ENCODE results near the gene NTHL1. TPM values are rescaled to one million over a fixed set of nuclear protein-coding genes. Genes with fewer than 3 reads are reported as not detected.

Gene NTHL1
- total and polyA plus RNA-seq, 2 experiments from 2014 or later, result 51.3 to 61.3 TPM

GRCh38 chr16:2082983-2083364, 35.3 kb upstream of the NTHL1 start:
- TF ChIP-seq, protein P1, sequence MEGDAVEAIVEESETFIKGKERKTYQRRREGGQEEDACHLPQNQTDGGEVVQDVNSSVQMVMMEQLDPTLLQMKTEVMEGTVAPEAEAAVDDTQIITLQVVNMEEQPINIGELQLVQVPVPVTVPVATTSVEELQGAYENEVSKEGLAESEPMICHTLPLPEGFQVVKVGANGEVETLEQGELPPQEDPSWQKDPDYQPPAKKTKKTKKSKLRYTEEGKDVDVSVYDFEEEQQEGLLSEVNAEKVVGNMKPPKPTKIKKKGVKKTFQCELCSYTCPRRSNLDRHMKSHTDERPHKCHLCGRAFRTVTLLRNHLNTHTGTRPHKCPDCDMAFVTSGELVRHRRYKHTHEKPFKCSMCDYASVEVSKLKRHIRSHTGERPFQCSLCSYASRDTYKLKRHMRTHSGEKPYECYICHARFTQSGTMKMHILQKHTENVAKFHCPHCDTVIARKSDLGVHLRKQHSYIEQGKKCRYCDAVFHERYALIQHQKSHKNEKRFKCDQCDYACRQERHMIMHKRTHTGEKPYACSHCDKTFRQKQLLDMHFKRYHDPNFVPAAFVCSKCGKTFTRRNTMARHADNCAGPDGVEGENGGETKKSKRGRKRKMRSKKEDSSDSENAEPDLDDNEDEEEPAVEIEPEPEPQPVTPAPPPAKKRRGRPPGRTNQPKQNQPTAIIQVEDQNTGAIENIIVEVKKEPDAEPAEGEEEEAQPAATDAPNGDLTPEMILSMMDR (IDR thresholded peaks at IDR 0.05; ENCODE audit: low read depth, low read length), result no peak
- H3K4me3 ChIP-seq, result no peak overlapping the region
- H3K36me3 ChIP-seq, result peaks cover 16% of the 10 kb centered on the region
- H3K27ac ChIP-seq, result no peak overlapping the region
- no peaks in the 10 kb centered on the region for H3K4me1 ChIP-seq (ENCODE audit: low read depth)
- no peaks in the 10 kb centered on the region for H3K27me3 ChIP-seq
- H3K9me3 ChIP-seq (ENCODE audit: low read depth), result no peaks in the 10 kb centered on the region
- DNase-seq (ENCODE audit: low read depth in 1 of 2, low spot score in 1 of 2), result no peak

- peak in 1 of 2 donors; percentile 45 for DNase-seq (ENCODE audit: low read depth in 1 of 2, low spot score in 1 of 2)
- peaks cover 16% of the 10 kb centered on the region for H3K36me3 ChIP-seq
- H3K27me3 ChIP-seq, result no peaks in the 10 kb centered on the region
- TF ChIP-seq, protein P1 (IDR thresholded peaks at IDR 0.05; ENCODE audit: low read depth, low read length), result no peak
- H3K9me3 ChIP-seq (ENCODE audit: low read depth), result no peaks in the 10 kb centered on the region
- H3K4me1 ChIP-seq (ENCODE audit: low read depth), result no peaks in the 10 kb centered on the region
- H3K4me3 ChIP-seq, result no peak overlapping the region
- H3K27ac ChIP-seq, result no peak overlapping the region
Measured at GRCh38 chr16:2082171-2082982, 34.7 kb upstream of the NTHL1 start.

DNA sequence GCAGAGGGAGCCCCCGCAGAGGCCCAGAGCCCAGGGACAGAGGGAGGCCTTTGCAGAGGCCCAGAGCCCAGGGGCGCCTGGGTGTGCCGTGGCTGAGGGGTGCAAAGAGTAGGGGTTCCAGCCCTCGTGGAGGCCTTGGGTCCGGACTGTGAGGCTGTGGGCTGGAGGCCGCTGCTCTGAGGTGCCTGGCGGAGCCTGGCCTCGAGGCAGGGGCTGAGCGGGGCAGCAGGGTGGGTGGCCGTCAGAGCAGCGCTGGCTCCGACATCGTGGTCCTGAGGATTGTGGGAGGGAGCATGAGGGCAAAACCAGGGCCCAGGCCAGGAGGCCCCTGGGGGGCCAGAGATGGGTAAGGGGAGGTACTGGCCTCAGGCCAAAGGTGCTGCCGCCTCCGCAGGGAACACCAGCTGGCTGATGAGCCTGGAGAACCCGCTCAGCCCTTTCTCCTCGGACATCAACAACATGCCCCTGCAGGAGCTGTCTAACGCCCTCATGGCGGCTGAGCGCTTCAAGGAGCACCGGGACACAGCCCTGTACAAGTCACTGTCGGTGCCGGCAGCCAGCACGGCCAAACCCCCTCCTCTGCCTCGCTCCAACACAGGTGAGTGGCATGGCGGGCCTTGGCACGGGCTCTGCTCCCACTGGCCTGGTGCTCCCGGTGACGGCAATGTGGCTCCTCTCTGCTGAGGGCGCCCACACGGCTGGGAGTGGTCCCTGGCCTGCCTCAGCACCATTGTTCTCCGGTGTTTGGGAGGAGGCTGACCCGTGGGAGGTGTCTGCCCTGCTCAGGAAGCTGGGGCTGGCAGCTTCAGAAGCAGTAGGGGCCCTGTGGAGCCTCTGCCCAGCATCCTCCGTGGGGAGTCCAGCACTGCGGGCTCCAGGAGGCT, 33.8 kb upstream of the NTHL1 start:
- no peak overlapping the region for H3K27ac ChIP-seq

DNA sequence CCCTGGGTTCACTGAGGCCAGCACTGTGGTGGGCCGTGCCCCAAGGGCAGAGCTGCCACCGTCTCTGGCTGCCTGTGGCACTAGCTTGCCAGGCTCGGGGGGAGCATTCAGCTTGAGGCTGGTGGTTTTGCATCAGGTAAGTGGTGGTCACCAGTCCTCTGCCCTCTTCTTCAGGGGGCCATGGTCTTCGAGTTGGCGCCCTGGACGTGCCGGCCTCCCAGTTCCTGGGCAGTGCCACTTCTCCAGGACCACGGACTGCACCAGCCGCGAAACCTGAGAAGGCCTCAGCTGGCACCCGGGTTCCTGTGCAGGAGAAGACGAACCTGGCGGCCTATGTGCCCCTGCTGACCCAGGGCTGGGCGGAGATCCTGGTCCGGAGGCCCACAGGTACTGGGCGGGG, 32.4 kb upstream of the NTHL1 start:
- peaks cover 10% of the 10 kb centered on the region for H3K36me3 ChIP-seq
- DNase-seq (ENCODE audit: low read depth in 1 of 2, low spot score in 1 of 2), result no peak
- no peaks in the 10 kb centered on the region for H3K27me3 ChIP-seq
- no peak overlapping the region for H3K27ac ChIP-seq
- H3K9me3 ChIP-seq (ENCODE audit: low read depth), result no peaks in the 10 kb centered on the region
- no peak overlapping the region for H3K4me3 ChIP-seq
- TF ChIP-seq, protein P1 (IDR thresholded peaks at IDR 0.05; ENCODE audit: low read depth, low read length), result no peak
- H3K4me1 ChIP-seq (ENCODE audit: low read depth), result no peaks in the 10 kb centered on the region

More for the DNA sequence above, 33.8 kb upstream of the NTHL1 start:
- Histone ChIP-seq H3K27me3 (no peaks in the 10 kb centered on the region), H3K36me3 (peaks cover 12% of the 10 kb centered on the region), H3K9me3 (ENCODE audit: low read depth) (no peaks in the 10 kb centered on the region), H3K4me3 (no peak overlapping the region), H3K4me1 (ENCODE audit: low read depth) (no peaks in the 10 kb centered on the region)
- no peak for DNase-seq (ENCODE audit: low read depth in 1 of 2, low spot score in 1 of 2)
- TF ChIP-seq, protein P1 (IDR thresholded peaks at IDR 0.05; ENCODE audit: low read depth, low read length), result no peak

GRCh38 chr16:2079311-2079800, 31.7 kb upstream of the NTHL1 start:
- TF ChIP-seq, protein P1 (IDR thresholded peaks at IDR 0.05; ENCODE audit: low read depth, low read length), result no peak
- H3K27ac ChIP-seq, result no peak overlapping the region
- H3K9me3 ChIP-seq (ENCODE audit: low read depth), result no peaks in the 10 kb centered on the region
- no peaks in the 10 kb centered on the region for H3K27me3 ChIP-seq
- H3K36me3 ChIP-seq, result peaks cover 10% of the 10 kb centered on the region
- no peak overlapping the region for H3K4me3 ChIP-seq
- no peak for DNase-seq (ENCODE audit: low read depth in 1 of 2, low spot score in 1 of 2)
- H3K4me1 ChIP-seq (ENCODE audit: low read depth), result no peaks in the 10 kb centered on the region

All from cardiac muscle cell (in vitro differentiated cells and primary cell).